Duodenal mucosa (tissue), 2 donors: ENCODE data around the gene GRK7.
"Not testable (repeated sequence)": the region's sequence is repeated elsewhere in the genome, so short reads cannot be mapped to it uniquely, and the experiment has no call there.

Source experiments
- H3K27ac ChIP-seq: one replicate; pipeline ENCODE4 v1.7.0; 2013; ENCODE audit warnings: low read depth, low read length
- H3K27me3 ChIP-seq, 2 donors: one replicate each; pipeline ENCODE4 v1.7.0; 2013; ENCODE audit warnings: low read length in 2 of 2, control low read depth in 1 of 2; ENCODE audit not compliant: insufficient read depth in 2 of 2, control insufficient read depth in 1 of 2
- H3K36me3 ChIP-seq, 2 donors: one replicate each; pipeline ENCODE4 v1.7.0; 2013; ENCODE audit warnings: low read length in 2 of 2, control low read depth in 1 of 2; ENCODE audit not compliant: insufficient read depth in 2 of 2, control insufficient read depth in 1 of 2
- H3K4me1 ChIP-seq, 2 donors: one replicate each; pipeline ENCODE4 v1.7.0; 2013; ENCODE audit warnings: low read length in 2 of 2, control low read depth in 1 of 2; ENCODE audit not compliant: insufficient read depth in 2 of 2, control insufficient read depth in 1 of 2
- H3K4me3 ChIP-seq, 2 donors: one replicate each; pipeline ENCODE4 v1.7.0; 2013; ENCODE audit warnings: low read length in 2 of 2, low read depth in 1 of 2
- H3K9ac ChIP-seq, 2 donors: one replicate each; pipeline ENCODE4 v1.7.0; 2013; ENCODE audit warnings: low read length in 2 of 2, low read depth in 1 of 2
- H3K9me3 ChIP-seq, 2 donors: one replicate each; pipeline ENCODE4 v1.7.0; 2013; ENCODE audit warnings: low read length in 2 of 2, control low read depth in 1 of 2; ENCODE audit not compliant: control insufficient read depth in 1 of 2

The GRK7 gene

DNA sequence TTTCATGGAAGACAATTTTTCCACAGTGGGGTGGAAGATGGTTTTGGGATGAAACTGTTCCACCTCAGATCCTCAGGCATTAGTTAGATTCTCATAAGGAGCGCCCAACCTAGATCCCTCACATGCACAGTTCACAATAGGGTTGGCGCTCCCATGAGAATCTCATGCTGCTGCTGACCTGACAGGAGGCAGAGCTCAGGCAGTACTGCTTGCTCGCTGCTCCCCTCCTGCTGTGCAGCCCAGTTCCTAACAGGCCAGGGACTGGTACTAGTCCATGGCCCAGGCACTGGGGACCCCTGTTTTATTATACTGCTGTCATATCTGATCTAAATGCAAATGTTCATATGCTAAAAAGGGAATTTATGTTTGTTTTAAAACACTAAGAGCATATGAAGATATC is 9.8 kb upstream of the GRK7 start:
- no peak overlapping the region for H3K4me3 ChIP-seq
- H3K9ac ChIP-seq: no peak overlapping the region
- no peaks in the 10 kb centered on the region for H3K4me1 ChIP-seq
- H3K27me3 ChIP-seq: no peaks in the 10 kb centered on the region
- H3K9me3 ChIP-seq: no peaks in the 10 kb centered on the region
- H3K27ac ChIP-seq: no peak overlapping the region
- peaks cover 0 to 11% of the 10 kb centered on the region in 2 donors for H3K36me3 ChIP-seq

DNA sequence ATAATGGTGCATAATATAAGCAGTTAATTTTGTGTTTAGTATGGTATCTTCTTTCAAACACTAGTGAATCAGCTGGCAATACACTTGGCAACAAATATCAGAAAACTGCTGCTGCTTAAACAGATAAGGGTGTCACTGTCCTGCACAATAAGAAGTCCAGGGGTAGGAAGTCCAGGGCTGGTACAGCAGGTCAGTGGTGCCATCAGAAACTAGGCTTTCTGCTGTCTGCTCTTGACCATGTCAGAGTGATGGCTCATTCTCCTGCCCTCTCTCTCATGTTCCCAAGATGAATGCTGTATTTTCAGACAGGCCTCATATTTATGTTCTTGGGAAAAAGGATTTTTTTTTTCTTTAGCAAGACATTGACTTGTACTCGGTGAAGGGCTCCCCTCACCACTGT is 9.2 kb upstream of the GRK7 start:
- no peak overlapping the region for H3K27ac ChIP-seq
- H3K4me1 ChIP-seq: no peaks in the 10 kb centered on the region
- H3K9ac ChIP-seq: no peak overlapping the region
- no peaks in the 10 kb centered on the region for H3K9me3 ChIP-seq
- no peaks in the 10 kb centered on the region for H3K27me3 ChIP-seq
- H3K36me3 ChIP-seq: peaks cover 0 to 6% of the 10 kb centered on the region in 2 donors
- H3K4me3 ChIP-seq: no peak overlapping the region

DNA sequence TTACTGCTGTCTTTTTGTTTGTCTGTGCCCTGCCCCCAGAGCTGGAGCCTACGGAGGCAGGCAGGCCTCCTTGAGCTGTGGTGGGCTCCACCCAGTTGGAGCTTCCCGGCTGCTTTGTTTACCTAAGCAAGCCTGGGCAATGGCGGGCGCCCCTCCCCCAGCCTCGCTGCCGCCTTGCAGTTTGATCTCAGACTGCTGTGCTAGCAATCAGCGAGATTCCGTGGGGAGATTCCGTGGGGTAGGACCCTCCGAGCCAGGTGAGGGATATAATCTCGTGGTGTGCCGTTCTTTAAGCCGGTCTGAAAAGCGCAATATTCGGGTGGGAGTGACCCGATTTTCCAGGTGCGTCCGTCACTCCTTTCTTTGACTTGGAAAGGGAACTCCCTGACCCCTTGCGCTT is 656 bp upstream of the GRK7 start:
- H3K27me3 ChIP-seq, H3K36me3 ChIP-seq, H3K27ac ChIP-seq, H3K4me1 ChIP-seq, H3K9me3 ChIP-seq, H3K9ac ChIP-seq, H3K4me3 ChIP-seq: not testable (repeated sequence)

DNA sequence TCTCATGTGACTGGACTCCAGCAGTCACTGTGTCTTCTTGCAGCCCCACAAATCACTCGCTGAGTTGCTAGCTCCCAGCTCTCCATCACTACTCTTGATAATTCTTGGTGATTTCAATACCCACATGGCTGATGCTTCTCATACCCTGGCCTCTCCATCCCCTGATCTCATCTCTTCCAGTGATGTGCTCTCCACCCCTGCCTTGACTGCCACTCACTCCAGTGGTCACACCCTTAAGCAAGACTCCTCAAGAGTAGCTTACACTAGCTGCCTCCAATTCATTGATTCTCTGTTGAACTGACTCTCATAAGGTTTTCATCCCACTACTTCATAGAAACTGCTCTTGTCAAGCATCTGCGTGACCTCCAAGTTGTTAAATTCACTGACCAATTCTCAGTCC is 837 bp downstream of the GRK7 start:
- no peaks in the 10 kb centered on the region for H3K4me1 ChIP-seq
- H3K9me3 ChIP-seq: no peaks in the 10 kb centered on the region
- H3K27ac ChIP-seq: no peak overlapping the region
- H3K27me3 ChIP-seq: no peaks in the 10 kb centered on the region
- no peaks in the 10 kb centered on the region for H3K36me3 ChIP-seq
- no peak overlapping the region for H3K4me3 ChIP-seq
- H3K9ac ChIP-seq: no peak overlapping the region

DNA sequence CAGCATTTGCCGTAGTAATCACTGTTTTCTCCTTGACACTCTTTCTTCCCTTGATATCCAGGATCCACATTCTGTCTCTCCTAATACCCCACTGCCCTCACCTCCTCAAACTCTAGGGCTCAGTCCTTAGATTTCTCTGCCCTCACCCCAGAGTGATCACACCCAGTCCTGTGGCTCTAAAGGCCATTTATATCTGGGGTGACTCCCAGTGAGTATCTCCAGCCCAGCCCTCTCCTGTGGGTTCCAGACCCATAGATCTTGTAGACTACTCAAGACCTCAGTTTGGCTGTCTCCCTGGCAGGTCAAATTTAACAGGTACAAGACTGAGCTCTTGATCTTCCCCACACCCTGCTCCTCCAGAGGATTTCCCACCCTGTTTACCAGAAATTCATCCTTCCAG is 1.3 kb downstream of the GRK7 start:
- no peaks in the 10 kb centered on the region for H3K9me3 ChIP-seq
- no peak overlapping the region for H3K4me3 ChIP-seq
- no peak overlapping the region for H3K9ac ChIP-seq
- no peaks in the 10 kb centered on the region for H3K4me1 ChIP-seq
- H3K27me3 ChIP-seq: no peaks in the 10 kb centered on the region
- H3K36me3 ChIP-seq: no peaks in the 10 kb centered on the region
- no peak overlapping the region for H3K27ac ChIP-seq

DNA sequence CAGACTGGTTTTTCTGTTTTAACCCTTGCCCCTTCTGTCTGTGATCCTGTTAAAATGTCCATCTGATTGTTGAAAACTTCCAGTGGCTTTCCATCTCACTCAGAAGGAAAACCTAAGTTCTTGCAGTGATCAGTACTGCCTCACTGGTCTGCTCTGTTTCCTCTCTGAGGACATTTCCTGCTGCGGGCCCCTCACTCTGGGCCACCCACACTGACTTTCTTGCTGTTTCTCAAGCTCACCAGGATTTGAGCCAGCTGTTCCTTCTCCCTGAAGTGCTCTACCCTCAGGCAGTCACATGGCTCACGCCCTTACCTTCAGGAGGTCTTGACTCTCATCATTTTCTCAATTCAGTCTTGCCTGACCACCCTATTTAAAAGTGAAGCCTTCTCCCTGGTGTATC is 1.8 kb downstream of the GRK7 start:
- Histone ChIP-seq H3K9ac (no peak overlapping the region), H3K36me3 (no peaks in the 10 kb centered on the region), H3K9me3 (no peaks in the 10 kb centered on the region), H3K4me3 (no peak overlapping the region), H3K27ac (no peak overlapping the region), H3K27me3 (no peaks in the 10 kb centered on the region), H3K4me1 (no peaks in the 10 kb centered on the region)

DNA sequence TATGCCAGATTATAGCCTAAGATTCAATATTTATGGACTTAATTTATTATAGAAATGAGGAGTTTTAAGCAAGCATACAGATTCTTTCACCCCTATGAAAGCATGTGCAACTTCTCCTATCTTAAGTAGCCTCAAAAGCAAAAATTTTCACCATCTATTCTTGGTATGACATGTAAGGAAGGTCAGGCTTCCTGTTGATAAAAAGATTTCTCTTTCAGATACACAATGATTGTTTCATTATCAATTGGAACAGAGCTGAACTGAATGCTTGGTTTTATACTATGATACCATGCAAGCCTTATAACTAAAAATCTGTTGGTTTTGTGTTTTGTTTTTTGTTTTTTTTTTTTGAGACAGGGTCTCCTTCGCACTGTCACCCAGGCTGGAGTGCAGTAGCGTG is 3.9 kb downstream of the GRK7 start:
- Histone ChIP-seq H3K4me3 (no peak overlapping the region), H3K36me3 (no peaks in the 10 kb centered on the region), H3K27me3 (no peaks in the 10 kb centered on the region), H3K4me1 (no peaks in the 10 kb centered on the region), H3K9ac (no peak overlapping the region), H3K9me3 (no peaks in the 10 kb centered on the region), H3K27ac (no peak overlapping the region)

DNA sequence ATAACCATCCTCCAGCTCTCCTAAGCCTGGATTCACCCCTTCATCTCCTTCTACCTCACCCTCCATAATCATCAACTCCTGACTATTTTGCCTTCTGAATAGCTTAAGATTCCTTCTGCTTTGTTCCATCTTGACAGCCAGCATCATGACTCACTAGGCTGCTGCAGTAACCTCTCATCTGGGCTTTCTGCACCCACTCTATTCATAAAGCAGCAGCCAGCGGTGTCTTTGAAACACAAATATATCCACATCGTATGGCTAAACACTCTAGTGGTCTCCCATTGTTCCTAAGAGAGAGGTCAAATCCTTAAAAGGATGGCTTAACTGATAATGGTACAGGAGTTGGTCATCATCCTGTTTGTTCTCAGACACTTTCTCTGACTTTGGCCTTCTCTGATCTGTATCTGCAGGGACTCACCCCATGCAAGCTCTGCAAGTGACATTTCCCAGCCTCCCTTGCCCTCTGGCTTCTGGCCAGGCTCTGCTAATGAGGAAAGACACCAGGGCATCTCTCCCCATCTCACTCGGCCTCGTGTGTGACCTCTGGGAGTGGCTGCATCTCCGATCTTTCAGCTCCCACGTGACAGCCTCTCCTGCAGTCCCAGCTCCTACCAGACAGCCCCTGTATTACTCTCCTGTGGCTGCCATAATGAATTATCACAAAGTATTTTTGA is 6.2 kb downstream of the GRK7 start:
- Histone ChIP-seq H3K4me3 (no peak overlapping the region), H3K9ac (no peak overlapping the region), H3K9me3 (no peaks in the 10 kb centered on the region)

DNA sequence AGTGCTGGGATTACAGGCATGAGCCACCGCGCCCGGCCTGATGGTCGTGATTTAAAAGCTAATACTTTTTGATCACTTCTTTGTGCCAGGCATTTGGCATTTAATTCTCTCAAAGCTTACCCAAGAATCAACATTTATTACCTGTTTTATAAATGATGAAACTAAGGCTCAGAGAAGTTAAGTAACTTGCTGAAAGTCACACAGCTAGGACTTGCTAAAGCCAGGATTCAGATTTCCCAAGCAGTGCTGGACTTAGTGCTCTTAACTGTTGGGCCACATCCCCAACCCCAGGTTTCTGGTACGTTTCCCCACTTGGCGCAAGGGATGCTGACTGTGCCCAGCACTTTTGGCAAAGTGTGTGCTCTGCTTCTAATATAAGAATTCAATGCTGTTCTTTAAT is 10.5 kb downstream of the GRK7 start:
- no peak overlapping the region for H3K9ac ChIP-seq
- no peak overlapping the region for H3K27ac ChIP-seq
- H3K36me3 ChIP-seq: no peaks in the 10 kb centered on the region
- H3K27me3 ChIP-seq: no peaks in the 10 kb centered on the region
- H3K9me3 ChIP-seq: no peaks in the 10 kb centered on the region
- no peak overlapping the region for H3K4me3 ChIP-seq
- no peaks in the 10 kb centered on the region for H3K4me1 ChIP-seq

More for the DNA sequence above, 6.2 kb downstream of the GRK7 start:
- Histone ChIP-seq H3K4me1 (no peaks in the 10 kb centered on the region), H3K27me3 (no peaks in the 10 kb centered on the region), H3K27ac (no peak overlapping the region), H3K36me3 (no peaks in the 10 kb centered on the region)

DNA sequence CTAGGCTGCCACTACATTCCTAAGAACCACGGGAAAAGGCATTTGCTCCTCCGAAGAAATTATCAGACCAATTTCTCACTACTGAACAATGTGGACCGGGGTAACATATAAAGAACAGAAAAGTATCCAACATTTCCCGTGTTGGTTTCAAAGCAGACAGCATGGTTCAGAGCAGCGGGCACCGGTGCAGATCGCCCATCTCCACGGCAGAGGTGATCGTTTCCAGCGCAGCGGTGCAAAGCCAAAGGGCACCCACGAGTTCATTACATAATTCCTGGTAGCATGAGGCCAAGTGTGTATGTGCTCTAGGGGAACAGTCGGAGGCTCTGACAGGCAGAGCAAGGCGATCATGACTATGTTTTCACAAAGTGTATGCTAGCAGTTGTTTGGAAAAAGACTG is 13.2 kb downstream of the GRK7 start:
- no peak overlapping the region for H3K27ac ChIP-seq
- H3K4me1 ChIP-seq: no peaks in the 10 kb centered on the region

DNA sequence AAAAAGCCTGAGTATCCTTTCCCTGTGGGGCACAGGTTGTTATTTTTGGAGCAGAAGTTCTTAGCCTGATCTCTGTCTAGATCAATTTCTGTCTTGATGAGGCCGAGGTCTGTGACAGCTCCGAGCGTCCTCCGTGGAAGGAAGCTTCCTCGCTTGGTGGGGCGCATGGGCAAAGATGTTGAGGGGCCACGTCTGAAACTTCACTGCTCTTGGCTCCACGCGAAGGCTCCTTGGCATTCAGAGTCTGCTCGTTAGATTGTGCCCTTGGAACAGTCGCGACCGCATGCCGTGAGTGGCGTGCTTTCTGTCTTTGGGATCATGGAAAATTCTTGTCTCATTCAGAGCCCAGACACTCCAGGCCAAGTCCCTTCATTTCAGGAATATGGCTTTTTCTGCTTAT is 13.7 kb downstream of the GRK7 start:
- no peak overlapping the region for H3K4me3 ChIP-seq
- H3K4me1 ChIP-seq: no peaks in the 10 kb centered on the region
- no peak overlapping the region for H3K27ac ChIP-seq
- H3K27me3 ChIP-seq: no peaks in the 10 kb centered on the region
- no peak overlapping the region for H3K9ac ChIP-seq
- no peaks in the 10 kb centered on the region for H3K36me3 ChIP-seq
- no peaks in the 10 kb centered on the region for H3K9me3 ChIP-seq

More for the DNA sequence above, 13.2 kb downstream of the GRK7 start:
- H3K9ac ChIP-seq: no peak overlapping the region
- H3K36me3 ChIP-seq: no peaks in the 10 kb centered on the region
- H3K27me3 ChIP-seq: no peaks in the 10 kb centered on the region
- no peak overlapping the region for H3K4me3 ChIP-seq
- no peaks in the 10 kb centered on the region for H3K9me3 ChIP-seq
